Heart left ventricle (tissue), 16 donors: ENCODE data around the gene CCDC148. TPM values are rescaled to one million over a fixed set of nuclear protein-coding genes. Genes with fewer than 3 reads are reported as not detected.

ENCODE experiments used
- ATAC-seq, 4 donors: fragments of 200-7000 bp; cut with Tn5 transposase; one replicate each; pipeline ENCODE4 v1.9.1; 2020 to 2022; ENCODE audit warnings: moderate library complexity in 4 of 4, mild to moderate bottlenecking in 3 of 4, moderate number of reproducible peaks in 1 of 4
- DNase-seq, 5 donors: peaks; one replicate each; pipeline ENCODE4 v3.0.0-alpha.2; 2020
- H3K27ac ChIP-seq, 12 donors: fragments of 200-600 bp; sonication (generic) in 4 of 12; one replicate each; pipeline versions ENCODE4 v1.5.0 to v1.8.0; 2016 to 2022; ENCODE audit warnings: mild to moderate bottlenecking in 2 of 12
- H3K27me3 ChIP-seq, 9 donors: fragments of 200-600 bp; sonication (generic) in 2 of 9; one replicate each; pipeline versions ENCODE4 v1.5.1 to v1.8.0; 2016 to 2022; ENCODE audit warnings: mild to moderate bottlenecking in 3 of 9
- H3K36me3 ChIP-seq, 9 donors: fragments of 200-600 bp; sonication (generic) in 2 of 9; one replicate each; pipeline versions ENCODE4 v1.5.0 to v1.8.0; 2018 to 2022; ENCODE audit warnings: mild to moderate bottlenecking in 2 of 9
- H3K4me1 ChIP-seq, 12 donors: fragments of 200-600 bp; sonication (generic) in 4 of 12; one replicate each; pipeline versions ENCODE4 v1.5.0 to v1.8.0; 2016 to 2022; ENCODE audit warnings: mild to moderate bottlenecking in 3 of 12
- H3K4me3 ChIP-seq, 12 donors: fragments of 200-600 bp; sonication (generic) in 4 of 12; one replicate each; pipeline versions ENCODE4 v1.5.0 to v1.8.0; 2017 to 2022; ENCODE audit warnings: mild to moderate bottlenecking in 9 of 12, moderate library complexity in 4 of 12
- H3K9me3 ChIP-seq, 12 donors: fragments of 200-600 bp; sonication (generic) in 4 of 12; one replicate each; pipeline versions ENCODE4 v1.5.0 to v1.8.0; 2016 to 2022; ENCODE audit warnings: mild to moderate bottlenecking in 1 of 12
- POLR2A ChIP-seq, 2 donors: fragments of 450-650 bp; IDR thresholded peaks; one replicate each; pipeline ENCODE4 v1.6.1; 2017; ENCODE audit warnings: antibody characterized with exemption in 2 of 2, mild to moderate bottlenecking in 2 of 2, moderate library complexity in 2 of 2
- WGBS, 4 donors: extraction: QIAGEN DNeasy Blood & Tissue Kit in 2 of 4; methylation state at CpG; one replicate each; pipeline versions ENCODE4 v1.1.5 to v1.1.7; 2013 to 2018; 5-methylcytosine and 5-hydroxymethylcytosine counted together
- intact Hi-C, 10 donors: fragments of 100-400 bp; cut with DNase I; formaldehyde crosslinking; loops; one replicate each; pipeline versions ENCODE4 v1.11.1 to v1.14.2; 2022
- polyA plus RNA-seq, 2 donors: library from polyadenylated mRNA; stranded (reverse); fragments of 200-250 nt; gene quantifications; one replicate each; pipeline ENCODE4 v1.2.3, GENCODE V29; 2013
- total RNA-seq, 9 donors: library from RNA; depleted of rRNA in 2 of 9; stranded (reverse); fragments of >200 nt in 2 of 9; fragmentation: NEBNext Ultra II Directional in 3 of 9; extraction: Animal tissue kit (Norgen Biotek cat#: 25700) in 3 of 9; gene quantifications; one replicate each; pipeline versions ENCODE4 v1.1.0 to v1.2.4, GENCODE V29; 2016 to 2023
- TF ChIP-seq, protein P1 (sequence below), 12 donors: fragments of 200-600 bp; sonication (generic) in 4 of 12; IDR thresholded peaks; one replicate each; pipeline versions ENCODE4 v1.5.0 to v1.8.0; 2018 to 2022; ENCODE audit warnings: antibody characterized with exemption in 12 of 12, mild to moderate bottlenecking in 5 of 12
- donor health status: ischemic (EF 13 %, LVEDD 7.1; RV severe dilation, severe dysfunction).
- donor health status: healthy with polysubstance abuse.
- donor health status: DM: no; HTN: yes; CAD: no.
- donor health status: DM: no; HTN: no; CAD: no.
- donor health status: ischemic (EF 25% LVEDD 6.9; RV normal size, moderate dysfunction).
- donor health status: ischemic (EF 25% LVEDD 5.7; RV mildly dilated, moderate dysfunction).
- donor health status: healthy.
- donor health status: DM: yes; HTN: yes; CAD: no.
- donor health status: ischemic (EF 35%, LVEDD 5.7; RV mildly dilated, moderate dysfunction).
- donor health status: nonischemic (EF 11% LVEDD 7.7; RV severe dilation, severe dysfunction).
- donor health status: DM: yes; HTN: yes; CAD: no.
- donor health status: PGD.
- donor health status: ischemic (EF 29% LVEDD 5.4; RV normal size, mild dysfunction).
- donor health status: nonischemic (EF 23%, LVEDD 6.1; RV moderate dilation, normal function).

CCDC148 gene
- total and polyA plus RNA-seq, 11 donors: 0.24 to 1.2 (median 0.75) TPM; not detected in 2

DNA sequence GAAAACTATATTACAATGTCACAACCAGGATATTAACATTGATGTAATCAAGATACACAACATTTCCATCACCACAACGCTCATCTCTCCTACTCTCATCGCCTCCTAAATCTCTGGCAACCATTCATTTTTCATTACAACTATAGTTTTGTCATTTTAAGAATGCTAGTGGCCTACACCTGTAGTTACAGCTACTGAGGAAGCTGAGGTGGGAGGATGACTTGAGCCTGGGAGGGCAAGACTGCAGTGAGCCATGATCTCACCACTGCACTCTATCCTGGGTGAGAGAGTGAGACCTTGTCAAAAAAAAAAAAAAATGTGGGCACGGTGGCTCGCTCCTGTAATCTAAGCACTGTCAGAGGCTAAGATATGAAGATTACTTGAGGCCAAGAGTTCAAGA lies 10.7 kb upstream of the CCDC148 start:
- no peak overlapping the region for H3K27ac ChIP-seq
- peaks cover 0 to 11% (median 0%) of the 10 kb centered on the region in 9 donors for H3K36me3 ChIP-seq
- TF ChIP-seq, protein P1, sequence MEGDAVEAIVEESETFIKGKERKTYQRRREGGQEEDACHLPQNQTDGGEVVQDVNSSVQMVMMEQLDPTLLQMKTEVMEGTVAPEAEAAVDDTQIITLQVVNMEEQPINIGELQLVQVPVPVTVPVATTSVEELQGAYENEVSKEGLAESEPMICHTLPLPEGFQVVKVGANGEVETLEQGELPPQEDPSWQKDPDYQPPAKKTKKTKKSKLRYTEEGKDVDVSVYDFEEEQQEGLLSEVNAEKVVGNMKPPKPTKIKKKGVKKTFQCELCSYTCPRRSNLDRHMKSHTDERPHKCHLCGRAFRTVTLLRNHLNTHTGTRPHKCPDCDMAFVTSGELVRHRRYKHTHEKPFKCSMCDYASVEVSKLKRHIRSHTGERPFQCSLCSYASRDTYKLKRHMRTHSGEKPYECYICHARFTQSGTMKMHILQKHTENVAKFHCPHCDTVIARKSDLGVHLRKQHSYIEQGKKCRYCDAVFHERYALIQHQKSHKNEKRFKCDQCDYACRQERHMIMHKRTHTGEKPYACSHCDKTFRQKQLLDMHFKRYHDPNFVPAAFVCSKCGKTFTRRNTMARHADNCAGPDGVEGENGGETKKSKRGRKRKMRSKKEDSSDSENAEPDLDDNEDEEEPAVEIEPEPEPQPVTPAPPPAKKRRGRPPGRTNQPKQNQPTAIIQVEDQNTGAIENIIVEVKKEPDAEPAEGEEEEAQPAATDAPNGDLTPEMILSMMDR (IDR thresholded peaks at IDR 0.05): no peak
- no peak for TF ChIP-seq POLR2A (IDR thresholded peaks at IDR 0.05)
- no peak overlapping the region for H3K4me3 ChIP-seq
- DNase-seq (no peak), ATAC-seq (no peak)
- H3K9me3 ChIP-seq: no peaks in the 10 kb centered on the region
- intact Hi-C loops: loop anchor here in 1 of 10 donors (10.0 kb wide), 1 partner anchor 128 kb away; no protein-coding TSS in a partner anchor
- WGBS, 4 donors: 88 to 96% (median 91%) methylated on average over 4 of the region's 4 CpGs
- H3K4me1 ChIP-seq: peaks cover 0 to 8% (median 2%) of the 10 kb centered on the region in 12 donors
- H3K27me3 ChIP-seq: no peaks in the 10 kb centered on the region

DNA sequence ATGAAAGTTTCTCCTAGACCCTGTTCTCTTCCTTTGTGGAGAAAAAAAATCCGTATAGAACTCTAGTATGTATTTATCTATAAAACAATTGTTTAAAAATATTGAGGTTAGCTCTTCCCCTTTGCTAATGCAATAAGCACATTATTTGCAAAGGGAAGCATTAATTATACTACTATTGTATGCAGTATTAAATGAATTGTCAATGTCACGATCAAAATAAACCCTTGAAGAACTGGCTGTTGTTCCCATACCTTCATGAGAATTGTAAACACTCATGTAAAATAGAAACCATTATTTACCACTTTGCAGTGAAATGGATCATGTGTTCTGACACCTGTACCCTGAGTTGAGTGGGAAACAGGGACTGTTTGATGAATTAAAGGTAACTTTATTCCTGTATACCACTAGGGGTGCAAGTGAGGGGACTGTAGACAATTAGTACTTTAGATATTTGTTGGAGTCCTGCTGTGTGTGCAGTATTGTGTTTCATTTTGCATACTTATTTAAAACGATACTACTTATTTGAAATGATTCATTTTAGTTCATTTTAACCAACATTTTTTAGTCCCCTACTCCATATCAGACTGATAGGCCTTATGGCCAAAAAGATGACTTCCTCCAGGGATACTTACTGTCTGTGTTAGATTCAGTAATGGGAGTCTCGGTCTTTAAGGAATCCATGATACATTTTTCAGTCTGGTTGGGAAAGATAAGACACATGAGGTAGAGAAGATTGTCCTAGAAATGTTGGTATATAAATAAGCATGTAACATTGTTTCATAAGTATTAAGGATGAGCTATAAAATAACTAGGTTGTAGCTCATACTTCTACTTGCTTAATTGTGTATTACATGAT lies 8.1 kb upstream of the CCDC148 start:
- DNase-seq: no peak
- no peak overlapping the region for H3K27ac ChIP-seq
- 80 to 90% (median 84%) methylated on average over 4 of the region's 4 CpGs for WGBS, 4 donors
- ATAC-seq: peak in 1 of 4 donors; percentile 57
- H3K4me3 ChIP-seq: no peak overlapping the region
- no peak for TF ChIP-seq POLR2A (IDR thresholded peaks at IDR 0.05)
- TF ChIP-seq, protein P1 (IDR thresholded peaks at IDR 0.05): peak in 11 of 12 donors; percentile 17 to 56 (median 43)
- H3K4me1 ChIP-seq: peaks cover 0 to 31% (median 10%) of the 10 kb centered on the region in 12 donors
- H3K27me3 ChIP-seq: no peaks in the 10 kb centered on the region
- H3K9me3 ChIP-seq: no peaks in the 10 kb centered on the region
- H3K36me3 ChIP-seq: peaks cover 0 to 3% (median 0%) of the 10 kb centered on the region in 9 donors
- intact Hi-C loops: loop anchor here in 1 of 10 donors (10.0 kb wide), 1 partner anchor 130 kb away; no protein-coding TSS in a partner anchor

DNA sequence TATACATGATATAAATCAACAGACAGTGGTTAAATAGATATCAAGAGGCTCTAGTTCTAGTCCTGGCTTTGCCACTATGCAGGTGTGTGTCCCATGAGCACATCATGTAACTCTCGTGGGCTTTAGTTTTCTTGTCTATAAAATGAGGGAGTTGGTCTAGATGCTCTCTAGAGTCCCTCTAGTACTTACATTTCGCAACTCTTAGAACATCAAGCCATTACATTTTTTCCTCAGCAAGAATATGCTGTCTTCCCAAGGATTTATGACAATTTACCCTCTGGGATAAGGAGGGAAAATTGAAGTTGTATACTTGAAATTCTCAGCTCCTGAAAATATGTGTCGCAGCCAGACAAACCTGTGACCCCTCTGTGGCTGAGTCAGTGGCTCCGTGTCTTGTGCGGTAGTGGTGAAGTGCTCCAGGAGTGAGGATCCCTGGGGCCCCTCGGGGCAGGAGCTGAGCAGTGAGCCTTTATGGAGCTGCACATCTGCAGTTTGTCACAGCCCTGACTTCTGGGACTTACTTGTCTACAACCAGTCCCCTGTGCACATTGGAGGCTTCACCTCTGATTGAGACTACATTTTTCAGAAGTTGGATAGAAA lies 7.0 kb upstream of the CCDC148 start:
- intact Hi-C loops: loop anchor here in 1 of 10 donors (10.0 kb wide), 1 partner anchor 131 kb away; no protein-coding TSS in a partner anchor
- WGBS, 4 donors: 59 to 69% (median 64%) methylated on average over 5 to 6 of the region's 6 CpGs
- peak in 2 of 4 donors; percentile 30 to 37 for ATAC-seq

More for the DNA sequence above, 7.0 kb upstream of the CCDC148 start:
- no peaks in the 10 kb centered on the region for H3K36me3 ChIP-seq
- TF ChIP-seq, protein P1 (IDR thresholded peaks at IDR 0.05): no peak
- TF ChIP-seq POLR2A (IDR thresholded peaks at IDR 0.05): no peak
- H3K4me1 ChIP-seq: peaks cover 0 to 41% (median 18%) of the 10 kb centered on the region in 12 donors
- no peaks in the 10 kb centered on the region for H3K27me3 ChIP-seq
- no peak overlapping the region for H3K4me3 ChIP-seq
- no peaks in the 10 kb centered on the region for H3K9me3 ChIP-seq
- DNase-seq: no peak
- no peak overlapping the region for H3K27ac ChIP-seq
